Endometrial microvascular endothelial cells (primary cell): ENCODE results near the gene CNTN4. TPM values are rescaled to one million over a fixed set of nuclear protein-coding genes. Genes with fewer than 3 reads are reported as not detected.
"Not testable (repeated sequence)": the region's sequence is repeated elsewhere in the genome, so short reads cannot be mapped to it uniquely, and the experiment has no call there.

Experiments
- in situ Hi-C: cut with HindIII; loops from 2 replicates; pipeline ENCODE4 v1.10.0; 2017; ENCODE audit warnings: low sequenced_read_pairs, low pct_unique_long_range_greater_than_20kb; ENCODE audit errors: inconsistent ontology term
- total RNA-seq: library from RNA; depleted of rRNA; stranded (reverse); fragments of >200 nt; gene quantifications from one replicate; pipeline ENCODE4 v1.2.3, GENCODE V29; 2015; ENCODE audit errors: inconsistent ontology term

The CNTN4 gene
- total RNA-seq, 1 donor from 2014 or later, result not detected

DNA sequence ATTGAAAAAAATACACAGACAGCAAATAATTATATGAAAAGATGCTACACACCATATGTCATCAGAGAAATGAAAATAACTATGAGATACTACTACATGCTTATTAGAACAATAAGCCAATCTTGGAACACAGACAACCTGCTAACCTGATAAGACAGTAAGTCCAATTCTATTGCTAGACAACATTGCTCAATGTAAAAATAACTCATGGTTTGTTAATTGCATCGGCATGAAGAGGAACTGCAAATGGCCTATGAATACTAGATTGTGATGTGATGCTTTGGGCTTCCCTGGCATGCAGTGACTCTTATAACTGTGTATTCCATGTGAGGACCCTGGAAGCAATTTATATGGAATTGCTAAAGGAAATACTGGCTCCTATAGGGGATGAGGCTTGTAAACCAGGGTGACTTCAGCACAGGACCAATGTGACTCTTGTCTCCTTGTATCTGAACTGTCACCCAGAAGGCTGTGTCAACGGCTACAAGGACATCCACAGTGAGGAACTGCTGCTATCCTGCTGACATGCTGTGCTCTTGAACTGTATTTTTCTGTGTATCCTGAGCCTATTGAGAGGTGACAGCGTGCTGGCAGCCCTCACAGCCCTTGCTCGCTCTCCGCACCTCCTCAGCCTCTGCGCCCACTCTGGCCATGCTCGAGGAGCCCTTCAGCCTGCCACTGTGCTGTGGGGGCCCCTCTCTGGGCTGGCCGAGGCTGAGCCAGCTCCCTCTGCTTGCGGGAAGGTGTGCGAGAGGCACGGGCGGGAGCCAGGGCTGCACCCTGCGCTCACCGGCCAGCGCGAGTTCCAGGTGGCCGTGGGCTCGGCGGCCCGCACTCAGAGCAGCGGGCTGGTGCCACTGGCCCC lies 385.7 kb downstream of the CNTN4 start:
- in situ Hi-C loops, result no loop called here

- in situ Hi-C loops, result no loop called here
Measured at GRCh38 chr3:2485027-2485375, 386.3 kb downstream of the CNTN4 start.

- in situ Hi-C loops, result no loop called here
Measured at GRCh38 chr3:2495746-2496145, 397.1 kb downstream of the CNTN4 start.

DNA sequence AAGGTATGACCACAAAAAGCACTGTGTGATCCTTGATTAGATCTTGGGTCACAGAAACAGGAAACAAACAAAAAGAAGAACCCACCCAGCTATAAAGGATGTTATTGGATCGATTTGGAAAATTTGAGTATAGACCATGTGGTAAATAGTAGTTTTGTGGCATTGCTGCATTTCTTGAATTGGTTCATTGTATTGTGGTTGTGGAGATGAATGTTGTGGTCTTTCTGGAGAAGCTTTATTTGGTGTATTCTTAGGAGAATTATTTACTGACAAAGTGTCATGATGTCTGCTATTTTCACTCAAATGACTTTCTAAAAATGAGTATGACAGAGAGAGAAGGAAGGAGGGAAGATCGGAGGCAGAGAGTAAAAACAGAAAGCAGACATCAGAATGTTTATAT lies 406.2 kb downstream of the CNTN4 start:
- in situ Hi-C loops, result no loop called here

DNA sequence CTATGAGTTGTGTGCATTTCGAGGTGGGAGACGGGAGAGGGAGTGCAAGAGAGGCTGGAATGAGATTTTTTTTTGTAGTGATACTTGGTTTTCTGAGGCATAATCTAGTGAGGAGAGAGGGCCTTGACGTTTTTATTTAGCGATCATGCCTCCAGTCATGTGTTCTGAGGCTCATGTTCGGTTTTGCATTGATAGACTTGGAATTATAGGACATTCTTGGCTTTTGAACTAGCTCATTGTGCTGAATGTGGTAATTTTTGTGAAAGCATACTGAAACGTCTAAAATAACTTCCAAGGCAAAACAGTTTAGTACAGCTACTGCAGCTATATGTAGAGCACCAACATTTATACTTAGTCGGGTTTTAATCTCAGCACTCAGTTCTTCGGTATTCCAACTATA lies 408.1 kb downstream of the CNTN4 start:
- in situ Hi-C loops, result no loop called here

GRCh38 chr3:2510591-2511145 lies 412.0 kb downstream of the CNTN4 start:
- in situ Hi-C loops, result no loop called here

DNA sequence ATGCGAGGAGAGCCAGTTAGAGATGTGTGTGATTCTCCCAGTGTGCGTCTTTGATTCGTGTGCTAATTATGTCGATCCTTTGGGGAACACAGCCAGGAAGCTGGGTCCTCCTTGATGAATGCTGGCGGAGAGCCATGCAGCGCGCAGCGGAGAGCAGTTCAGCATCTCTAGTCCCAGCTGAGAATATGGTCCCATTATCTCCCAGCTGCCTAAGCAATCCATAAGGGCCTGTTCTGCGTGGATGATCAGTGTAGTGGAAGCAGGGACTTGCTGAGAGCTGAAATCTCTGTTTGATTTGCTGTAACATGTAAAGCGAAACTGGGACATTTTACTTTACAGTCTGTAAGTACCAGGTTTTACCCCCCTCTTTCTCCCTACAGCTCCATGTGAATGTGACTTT lies 412.7 kb downstream of the CNTN4 start:
- in situ Hi-C loops, result no loop called here

DNA sequence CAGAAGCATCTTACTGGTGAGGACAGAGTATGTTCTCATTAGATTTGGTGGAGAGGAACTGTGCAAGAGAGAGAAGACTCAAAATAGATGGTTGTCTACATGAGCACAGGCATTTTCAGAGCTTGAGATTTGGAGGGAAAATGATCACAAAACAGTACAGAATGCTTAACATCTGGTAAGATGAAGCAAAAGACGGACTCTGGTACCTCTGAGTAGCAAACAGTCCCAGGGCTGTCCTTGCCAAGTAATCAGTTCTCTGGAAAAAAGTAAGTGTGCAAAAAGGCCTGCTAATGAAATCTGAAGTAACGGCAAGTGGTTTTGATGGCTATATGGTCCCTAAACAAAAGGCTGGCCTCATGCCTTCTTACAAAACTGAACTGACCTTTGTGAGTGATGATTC lies 414.2 kb downstream of the CNTN4 start:
- in situ Hi-C loops, result no loop called here

DNA sequence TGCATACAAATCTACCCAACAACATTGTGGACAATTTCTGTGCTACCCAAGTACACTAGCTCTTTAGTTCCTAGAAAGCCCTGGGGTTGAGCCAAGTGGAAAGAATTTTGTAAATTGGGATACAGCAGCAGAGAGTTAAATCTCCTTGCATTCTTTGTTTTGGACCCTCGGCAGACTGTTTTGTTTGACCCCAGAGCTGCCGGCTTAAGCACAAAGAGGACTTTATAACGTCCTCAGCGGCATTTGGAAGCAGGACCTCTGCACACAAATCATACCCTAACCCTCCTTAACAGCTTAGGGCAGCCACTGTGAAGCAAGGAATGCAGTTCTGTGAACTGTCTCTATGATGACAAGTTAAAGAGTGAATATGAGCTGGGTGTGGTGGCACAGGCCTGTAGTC lies 415.3 kb downstream of the CNTN4 start:
- in situ Hi-C loops, result no loop called here

DNA sequence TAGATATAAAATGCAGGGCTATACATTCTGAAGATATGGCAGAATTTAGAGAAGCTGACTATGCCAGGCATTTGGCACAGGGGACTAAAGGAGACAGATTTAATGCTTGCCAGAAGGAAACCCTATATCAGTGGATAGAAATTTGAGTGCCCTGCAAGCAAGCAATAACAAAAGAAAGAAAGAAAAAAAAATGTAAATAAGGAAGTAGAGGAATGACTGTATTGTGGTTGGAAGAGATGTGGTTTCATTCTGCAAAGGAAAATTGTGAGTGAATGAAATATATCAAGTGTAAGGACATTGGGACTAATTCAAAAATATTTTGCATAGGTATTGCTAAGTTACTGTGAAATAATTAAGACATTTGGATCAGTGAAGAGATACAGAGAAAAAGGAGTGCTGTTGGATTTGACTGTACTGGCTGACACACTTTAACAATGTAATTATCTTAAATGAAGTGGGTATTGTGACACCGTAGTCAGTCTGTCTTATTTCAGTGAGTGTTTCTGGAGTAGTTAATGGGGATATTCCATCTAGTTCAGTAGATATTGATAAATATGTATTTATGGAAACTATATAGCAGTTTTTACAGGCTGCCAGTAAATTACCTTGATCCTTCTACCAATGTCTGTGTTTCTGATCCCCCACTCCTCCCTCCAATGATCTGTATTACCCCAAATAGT lies 418.2 kb downstream of the CNTN4 start:
- in situ Hi-C loops, result no loop called here

DNA sequence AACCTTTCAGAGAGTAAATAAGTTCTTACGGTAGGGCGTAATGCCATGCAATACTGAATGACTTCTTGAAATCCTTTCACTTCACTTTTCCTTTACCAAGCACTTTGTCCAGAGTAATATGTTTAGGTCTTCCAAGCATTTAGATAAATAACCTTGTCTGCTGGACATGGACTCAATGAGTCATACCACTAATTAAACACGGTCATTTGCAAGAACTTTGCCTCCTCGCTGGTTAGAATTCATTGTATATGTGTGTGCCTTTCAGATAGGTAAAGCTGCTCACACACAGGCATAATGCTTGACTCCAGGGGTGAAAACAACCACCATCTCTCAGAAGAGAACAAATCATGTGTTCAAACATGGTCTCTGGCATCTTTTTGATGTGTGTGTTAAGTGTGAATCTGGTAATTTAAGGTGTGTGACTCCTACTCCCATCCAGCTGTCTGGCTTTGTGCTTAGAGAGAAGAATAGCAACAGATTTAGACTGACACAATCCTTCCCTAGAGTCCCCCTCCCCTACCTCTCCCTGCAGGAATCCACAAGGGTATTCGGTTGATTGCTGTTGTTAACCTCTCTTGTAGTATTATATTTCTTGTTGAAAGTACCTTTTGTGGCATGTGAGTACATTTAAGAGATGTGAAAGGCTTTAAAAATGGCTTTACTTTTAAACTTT lies 419.0 kb downstream of the CNTN4 start:
- in situ Hi-C loops, result no loop called here

DNA sequence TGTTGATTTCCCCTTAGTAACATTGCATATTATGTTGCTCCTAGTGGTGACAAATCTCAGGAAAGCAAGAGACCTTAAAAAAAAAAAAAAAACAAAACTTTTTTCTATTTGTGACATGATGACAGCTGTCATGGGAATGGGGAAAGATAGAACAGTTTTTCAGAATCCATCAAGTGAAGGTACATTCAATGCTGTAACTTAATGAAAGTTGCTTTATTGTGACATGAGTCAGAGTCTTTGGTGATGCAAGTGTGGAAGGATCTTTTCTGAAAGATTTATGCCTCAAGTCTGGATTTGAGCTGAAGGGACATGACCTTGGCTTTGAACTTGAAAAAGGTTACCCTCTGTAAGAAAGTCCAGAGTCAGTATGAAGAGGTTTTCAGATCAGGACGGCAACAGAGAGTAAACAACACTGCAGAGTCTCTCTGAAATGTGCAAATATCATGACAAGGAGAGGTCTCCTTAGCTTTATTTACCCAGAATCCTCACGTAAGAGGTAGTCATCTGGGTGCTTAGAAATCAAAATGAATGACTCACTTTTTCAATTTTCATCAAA lies 424.7 kb downstream of the CNTN4 start:
- in situ Hi-C loops, result no loop called here

DNA sequence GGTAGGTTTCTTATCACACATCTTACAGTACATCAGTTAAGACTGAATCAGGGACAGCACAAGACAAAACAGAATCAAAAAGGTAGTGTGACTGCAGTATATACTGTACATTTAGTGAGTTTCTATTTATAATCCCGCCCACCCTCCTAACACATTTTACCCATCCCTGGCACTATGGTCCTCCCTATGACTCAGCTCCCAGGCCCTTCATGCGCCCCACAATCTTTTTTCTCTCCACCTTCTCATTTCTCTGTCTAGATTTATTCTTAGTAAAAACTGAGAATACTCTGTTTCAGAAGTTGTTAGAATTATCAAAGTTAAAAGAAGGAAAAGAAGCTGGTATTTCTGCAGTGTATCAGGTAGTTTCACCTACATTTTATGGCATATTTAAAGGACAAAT lies 427.3 kb downstream of the CNTN4 start:
- in situ Hi-C loops, result no loop called here

DNA sequence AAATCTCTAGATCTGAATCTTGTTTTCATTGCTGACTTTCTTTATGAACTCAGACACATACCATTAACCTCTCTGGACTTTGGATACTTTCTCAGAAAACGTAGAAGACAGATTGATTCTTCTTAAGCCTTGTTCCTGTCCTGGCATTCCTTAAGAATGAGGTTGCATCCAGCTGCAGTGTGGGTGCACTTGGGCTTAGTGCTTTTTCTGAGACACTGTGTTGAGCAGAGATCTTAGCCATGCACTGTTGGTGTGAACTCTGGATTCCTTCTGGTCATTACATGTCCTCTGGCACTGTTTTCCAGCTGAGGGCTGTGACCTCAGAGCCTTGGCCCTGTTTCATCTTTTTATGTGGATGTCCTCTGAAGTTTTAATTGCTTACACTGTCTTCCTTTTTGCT lies 428.3 kb downstream of the CNTN4 start:
- in situ Hi-C loops, result no loop called here

DNA sequence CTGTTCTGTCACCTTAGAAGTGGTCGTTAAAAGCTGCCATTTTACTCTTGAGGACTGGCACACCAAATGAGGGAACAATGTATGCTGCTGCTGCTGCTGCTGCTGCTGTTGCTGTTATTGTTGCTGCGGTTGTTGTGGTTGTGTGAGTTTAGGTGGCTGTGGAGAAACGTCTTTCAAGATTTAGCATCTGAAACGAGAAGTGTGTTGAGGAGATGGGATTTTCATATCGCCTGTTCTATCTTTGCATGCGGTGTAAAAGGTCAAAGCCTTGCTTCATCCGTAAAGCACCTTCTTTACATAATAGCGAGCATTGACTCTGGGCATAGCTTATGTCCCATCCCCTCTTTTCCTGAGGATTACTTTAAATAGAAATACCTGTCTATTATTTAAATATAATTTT lies 428.7 kb downstream of the CNTN4 start:
- in situ Hi-C loops, result not testable (repeated sequence)

DNA sequence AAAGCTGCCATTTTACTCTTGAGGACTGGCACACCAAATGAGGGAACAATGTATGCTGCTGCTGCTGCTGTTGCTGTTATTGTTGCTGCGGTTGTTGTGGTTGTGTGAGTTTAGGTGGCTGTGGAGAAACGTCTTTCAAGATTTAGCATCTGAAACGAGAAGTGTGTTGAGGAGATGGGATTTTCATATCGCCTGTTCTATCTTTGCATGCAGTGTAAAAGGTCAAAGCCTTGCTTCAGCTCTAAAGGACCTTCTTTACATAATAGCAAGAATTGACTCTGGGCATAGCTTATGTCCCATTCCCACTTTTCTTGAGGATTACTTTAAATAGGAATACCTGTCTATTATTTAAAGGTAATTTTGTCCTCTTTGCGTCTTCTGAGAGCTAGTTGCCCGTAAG lies 436.1 kb downstream of the CNTN4 start:
- in situ Hi-C loops, result not testable (repeated sequence)

- in situ Hi-C loops, result no loop called here
Measured at GRCh38 chr3:2535206-2535605, 436.5 kb downstream of the CNTN4 start.

DNA sequence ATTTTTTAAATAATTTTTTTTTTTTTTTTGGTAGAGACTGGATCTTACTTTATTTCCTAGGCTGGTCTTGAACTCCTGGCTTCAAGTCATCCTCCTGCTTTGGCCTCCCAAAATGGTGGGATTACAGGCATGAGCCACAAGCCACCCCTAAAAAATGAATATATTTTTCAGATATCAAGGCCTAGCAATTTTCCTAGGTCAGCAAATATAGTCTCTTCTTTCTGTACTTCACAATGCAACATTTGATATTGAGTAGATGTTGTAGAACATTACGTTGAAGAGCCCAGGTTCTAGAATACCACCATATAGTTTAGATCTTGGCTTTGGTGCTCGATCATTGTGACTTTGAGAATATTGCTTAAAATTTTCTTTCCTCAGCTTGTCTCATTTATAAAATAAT lies 437.9 kb downstream of the CNTN4 start:
- in situ Hi-C loops, result no loop called here

- in situ Hi-C loops, result no loop called here
Measured at GRCh38 chr3:2540115-2540514, 441.4 kb downstream of the CNTN4 start.
